ENCODE measurements around the gene SLC1A7. TPM values are rescaled to one million over a fixed set of nuclear protein-coding genes. Genes with fewer than 3 reads are reported as not detected.

SLC1A7 gene
- total and polyA plus RNA-seq, 2 experiments from 2014 or later: not detected

DNA sequence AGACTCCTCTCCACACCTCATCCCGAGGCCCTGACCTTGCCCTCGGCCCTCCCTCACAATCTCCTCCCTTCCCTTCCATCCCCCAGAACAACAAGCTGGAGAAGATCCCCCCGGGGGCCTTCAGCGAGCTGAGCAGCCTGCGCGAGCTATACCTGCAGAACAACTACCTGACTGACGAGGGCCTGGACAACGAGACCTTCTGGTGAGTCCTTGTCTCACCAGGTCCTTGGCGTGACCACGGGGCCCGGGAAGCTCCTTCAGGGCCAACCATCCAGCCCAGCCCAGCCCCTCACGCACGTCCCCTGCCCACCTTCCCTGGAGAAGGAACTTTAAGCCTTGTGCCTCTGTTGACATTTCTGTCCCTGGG lies 64.9 kb downstream of the SLC1A7 start (continued):
- TF ChIP-seq, protein P1, sequence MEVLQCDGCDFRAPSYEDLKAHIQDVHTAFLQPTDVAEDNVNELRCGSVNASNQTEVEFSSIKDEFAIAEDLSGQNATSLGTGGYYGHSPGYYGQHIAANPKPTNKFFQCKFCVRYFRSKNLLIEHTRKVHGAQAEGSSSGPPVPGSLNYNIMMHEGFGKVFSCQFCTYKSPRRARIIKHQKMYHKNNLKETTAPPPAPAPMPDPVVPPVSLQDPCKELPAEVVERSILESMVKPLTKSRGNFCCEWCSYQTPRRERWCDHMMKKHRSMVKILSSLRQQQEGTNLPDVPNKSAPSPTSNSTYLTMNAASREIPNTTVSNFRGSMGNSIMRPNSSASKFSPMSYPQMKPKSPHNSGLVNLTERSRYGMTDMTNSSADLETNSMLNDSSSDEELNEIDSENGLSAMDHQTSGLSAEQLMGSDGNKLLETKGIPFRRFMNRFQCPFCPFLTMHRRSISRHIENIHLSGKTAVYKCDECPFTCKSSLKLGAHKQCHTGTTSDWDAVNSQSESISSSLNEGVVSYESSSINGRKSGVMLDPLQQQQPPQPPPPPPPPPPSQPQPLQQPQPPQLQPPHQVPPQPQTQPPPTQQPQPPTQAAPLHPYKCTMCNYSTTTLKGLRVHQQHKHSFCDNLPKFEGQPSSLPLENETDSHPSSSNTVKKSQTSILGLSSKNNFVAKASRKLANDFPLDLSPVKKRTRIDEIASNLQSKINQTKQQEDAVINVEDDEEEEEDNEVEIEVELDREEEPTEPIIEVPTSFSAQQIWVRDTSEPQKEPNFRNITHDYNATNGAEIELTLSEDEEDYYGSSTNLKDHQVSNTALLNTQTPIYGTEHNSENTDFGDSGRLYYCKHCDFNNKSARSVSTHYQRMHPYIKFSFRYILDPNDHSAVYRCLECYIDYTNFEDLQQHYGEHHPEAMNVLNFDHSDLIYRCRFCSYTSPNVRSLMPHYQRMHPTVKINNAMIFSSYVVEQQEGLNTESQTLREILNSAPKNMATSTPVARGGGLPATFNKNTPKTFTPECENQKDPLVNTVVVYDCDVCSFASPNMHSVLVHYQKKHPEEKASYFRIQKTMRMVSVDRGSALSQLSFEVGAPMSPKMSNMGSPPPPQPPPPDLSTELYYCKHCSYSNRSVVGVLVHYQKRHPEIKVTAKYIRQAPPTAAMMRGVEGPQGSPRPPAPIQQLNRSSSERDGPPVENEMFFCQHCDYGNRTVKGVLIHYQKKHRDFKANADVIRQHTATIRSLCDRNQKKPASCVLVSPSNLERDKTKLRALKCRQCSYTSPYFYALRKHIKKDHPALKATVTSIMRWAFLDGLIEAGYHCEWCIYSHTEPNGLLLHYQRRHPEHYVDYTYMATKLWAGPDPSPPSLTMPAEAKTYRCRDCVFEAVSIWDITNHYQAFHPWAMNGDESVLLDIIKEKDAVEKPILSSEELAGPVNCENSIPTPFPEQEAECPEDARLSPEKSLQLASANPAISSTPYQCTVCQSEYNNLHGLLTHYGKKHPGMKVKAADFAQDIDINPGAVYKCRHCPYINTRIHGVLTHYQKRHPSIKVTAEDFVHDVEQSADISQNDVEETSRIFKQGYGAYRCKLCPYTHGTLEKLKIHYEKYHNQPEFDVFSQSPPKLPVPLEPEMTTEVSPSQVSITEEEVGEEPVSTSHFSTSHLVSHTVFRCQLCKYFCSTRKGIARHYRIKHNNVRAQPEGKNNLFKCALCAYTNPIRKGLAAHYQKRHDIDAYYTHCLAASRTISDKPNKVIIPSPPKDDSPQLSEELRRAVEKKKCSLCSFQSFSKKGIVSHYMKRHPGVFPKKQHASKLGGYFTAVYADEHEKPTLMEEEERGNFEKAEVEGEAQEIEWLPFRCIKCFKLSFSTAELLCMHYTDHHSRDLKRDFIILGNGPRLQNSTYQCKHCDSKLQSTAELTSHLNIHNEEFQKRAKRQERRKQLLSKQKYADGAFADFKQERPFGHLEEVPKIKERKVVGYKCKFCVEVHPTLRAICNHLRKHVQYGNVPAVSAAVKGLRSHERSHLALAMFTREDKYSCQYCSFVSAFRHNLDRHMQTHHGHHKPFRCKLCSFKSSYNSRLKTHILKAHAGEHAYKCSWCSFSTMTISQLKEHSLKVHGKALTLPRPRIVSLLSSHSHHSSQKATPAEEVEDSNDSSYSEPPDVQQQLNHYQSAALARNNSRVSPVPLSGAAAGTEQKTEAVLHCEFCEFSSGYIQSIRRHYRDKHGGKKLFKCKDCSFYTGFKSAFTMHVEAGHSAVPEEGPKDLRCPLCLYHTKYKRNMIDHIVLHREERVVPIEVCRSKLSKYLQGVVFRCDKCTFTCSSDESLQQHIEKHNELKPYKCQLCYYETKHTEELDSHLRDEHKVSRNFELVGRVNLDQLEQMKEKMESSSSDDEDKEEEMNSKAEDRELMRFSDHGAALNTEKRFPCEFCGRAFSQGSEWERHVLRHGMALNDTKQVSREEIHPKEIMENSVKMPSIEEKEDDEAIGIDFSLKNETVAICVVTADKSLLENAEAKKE (CRISPR knock-in tag; IDR thresholded peaks at IDR 0.05): no peak
- TF ChIP-seq EZH2phosphoT487 (IDR thresholded peaks at IDR 0.05; ENCODE audit: unreplicated experiment): no peak
- TF ChIP-seq, protein P2, sequence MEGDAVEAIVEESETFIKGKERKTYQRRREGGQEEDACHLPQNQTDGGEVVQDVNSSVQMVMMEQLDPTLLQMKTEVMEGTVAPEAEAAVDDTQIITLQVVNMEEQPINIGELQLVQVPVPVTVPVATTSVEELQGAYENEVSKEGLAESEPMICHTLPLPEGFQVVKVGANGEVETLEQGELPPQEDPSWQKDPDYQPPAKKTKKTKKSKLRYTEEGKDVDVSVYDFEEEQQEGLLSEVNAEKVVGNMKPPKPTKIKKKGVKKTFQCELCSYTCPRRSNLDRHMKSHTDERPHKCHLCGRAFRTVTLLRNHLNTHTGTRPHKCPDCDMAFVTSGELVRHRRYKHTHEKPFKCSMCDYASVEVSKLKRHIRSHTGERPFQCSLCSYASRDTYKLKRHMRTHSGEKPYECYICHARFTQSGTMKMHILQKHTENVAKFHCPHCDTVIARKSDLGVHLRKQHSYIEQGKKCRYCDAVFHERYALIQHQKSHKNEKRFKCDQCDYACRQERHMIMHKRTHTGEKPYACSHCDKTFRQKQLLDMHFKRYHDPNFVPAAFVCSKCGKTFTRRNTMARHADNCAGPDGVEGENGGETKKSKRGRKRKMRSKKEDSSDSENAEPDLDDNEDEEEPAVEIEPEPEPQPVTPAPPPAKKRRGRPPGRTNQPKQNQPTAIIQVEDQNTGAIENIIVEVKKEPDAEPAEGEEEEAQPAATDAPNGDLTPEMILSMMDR (conservative IDR thresholded peaks at IDR 0.05; ENCODE audit: low read depth in 2 of 2): no peak
- TF ChIP-seq STAT1 (IDR thresholded peaks at IDR 0.05; ENCODE audit: unreplicated experiment): no peak

DNA sequence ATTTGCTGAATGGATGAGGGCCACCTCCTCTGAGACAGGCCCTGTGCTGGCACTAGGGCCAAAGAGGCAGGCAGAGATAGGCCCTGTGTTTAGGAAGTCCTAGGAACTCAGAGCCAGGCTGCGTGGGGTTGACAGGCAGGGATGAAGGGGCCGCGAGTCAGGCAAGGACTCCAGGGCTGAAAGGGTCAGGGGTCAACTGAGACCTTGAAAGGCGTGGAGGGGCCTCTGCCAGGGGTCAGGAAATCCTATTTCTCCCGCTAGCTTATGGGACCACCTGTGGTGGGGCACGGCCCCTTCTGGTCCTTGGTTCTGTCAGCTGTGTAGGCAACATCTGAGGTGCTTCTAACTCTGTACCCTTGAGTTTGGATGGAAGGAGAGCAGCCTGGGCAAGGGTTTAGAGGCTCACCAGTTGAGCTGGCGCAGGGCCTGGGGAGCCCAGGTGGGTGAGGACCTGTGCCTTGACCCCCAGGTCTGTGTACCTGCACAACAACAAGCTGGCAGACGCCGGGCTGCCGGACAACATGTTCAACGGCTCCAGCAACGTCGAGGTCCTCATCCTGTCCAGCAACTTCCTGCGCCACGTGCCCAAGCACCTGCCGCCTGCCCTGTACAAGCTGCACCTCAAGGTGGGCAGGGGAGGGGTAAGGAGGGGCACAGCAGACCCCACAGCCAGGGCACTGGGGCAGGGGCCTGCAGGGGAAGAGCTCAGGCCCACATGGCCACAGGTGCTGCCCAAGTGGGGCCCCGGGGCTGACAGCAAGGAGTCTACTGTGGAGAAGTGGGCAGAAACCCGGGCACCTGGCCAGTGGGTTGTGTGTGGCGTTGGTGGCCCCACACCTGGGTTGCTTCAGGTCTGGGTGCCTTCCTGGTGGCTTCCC lies 65.5 kb downstream of the SLC1A7 start:
- DNase-seq (ENCODE audit: low spot score) (no peak), ATAC-seq (no peak)
- Histone ChIP-seq H3K27me3 (ENCODE audit: insufficient read depth) (no peaks in the 10 kb centered on the region), H3K4me1 (ENCODE audit: insufficient read depth) (no peaks in the 10 kb centered on the region), H4K20me1 (replicated peaks; ENCODE audit: insufficient read depth) (no peaks in the 10 kb centered on the region), H3K36me3 (ENCODE audit: insufficient read depth) (no peaks in the 10 kb centered on the region), H3K4me3 (no peak overlapping the region), H3K79me2 (replicated peaks; ENCODE audit: insufficient read depth) (no peaks in the 10 kb centered on the region), H3K9me2 (ENCODE audit: insufficient read depth) (no peaks in the 10 kb centered on the region), H3F3A (replicated peaks; ENCODE audit: low read depth) (no peaks in the 10 kb centered on the region), H3K4me2 (no peak overlapping the region), H2AFZ (no peak overlapping the region), H3K27ac (ENCODE audit: low read depth) (no peak overlapping the region)
- H3K27me3 Mint-ChIP-seq (ENCODE audit: insufficient read depth, low read depth, poor library complexity): peaks cover 7% of the 10 kb centered on the region
- H3K9me3 Mint-ChIP-seq: no peaks in the 10 kb centered on the region; the same call in 2 of the 3 replicates
- peaks cover 8% of the 10 kb centered on the region for H3K4me1 Mint-ChIP-seq
- no peak overlapping the region for H3K4me3 Mint-ChIP-seq
- H3K27ac Mint-ChIP-seq: no peak overlapping the region
- H3K36me3 Mint-ChIP-seq (ENCODE audit: low read depth): no peaks in the 10 kb centered on the region
- TF ChIP-seq CREB1 (CRISPR knock-in tag; IDR thresholded peaks at IDR 0.05; ENCODE audit: low read depth) (no peak), EZH2phosphoT487 (IDR thresholded peaks at IDR 0.05; ENCODE audit: unreplicated experiment) (no peak), ZNF114 (CRISPR knock-in tag; IDR thresholded peaks at IDR 0.05) (no peak), EZH2 (IDR thresholded peaks at IDR 0.05; ENCODE audit: low read depth, unreplicated experiment) (no peak), STAT1 (IDR thresholded peaks at IDR 0.05; ENCODE audit: unreplicated experiment) (no peak)
- TF ChIP-seq, protein P3, sequence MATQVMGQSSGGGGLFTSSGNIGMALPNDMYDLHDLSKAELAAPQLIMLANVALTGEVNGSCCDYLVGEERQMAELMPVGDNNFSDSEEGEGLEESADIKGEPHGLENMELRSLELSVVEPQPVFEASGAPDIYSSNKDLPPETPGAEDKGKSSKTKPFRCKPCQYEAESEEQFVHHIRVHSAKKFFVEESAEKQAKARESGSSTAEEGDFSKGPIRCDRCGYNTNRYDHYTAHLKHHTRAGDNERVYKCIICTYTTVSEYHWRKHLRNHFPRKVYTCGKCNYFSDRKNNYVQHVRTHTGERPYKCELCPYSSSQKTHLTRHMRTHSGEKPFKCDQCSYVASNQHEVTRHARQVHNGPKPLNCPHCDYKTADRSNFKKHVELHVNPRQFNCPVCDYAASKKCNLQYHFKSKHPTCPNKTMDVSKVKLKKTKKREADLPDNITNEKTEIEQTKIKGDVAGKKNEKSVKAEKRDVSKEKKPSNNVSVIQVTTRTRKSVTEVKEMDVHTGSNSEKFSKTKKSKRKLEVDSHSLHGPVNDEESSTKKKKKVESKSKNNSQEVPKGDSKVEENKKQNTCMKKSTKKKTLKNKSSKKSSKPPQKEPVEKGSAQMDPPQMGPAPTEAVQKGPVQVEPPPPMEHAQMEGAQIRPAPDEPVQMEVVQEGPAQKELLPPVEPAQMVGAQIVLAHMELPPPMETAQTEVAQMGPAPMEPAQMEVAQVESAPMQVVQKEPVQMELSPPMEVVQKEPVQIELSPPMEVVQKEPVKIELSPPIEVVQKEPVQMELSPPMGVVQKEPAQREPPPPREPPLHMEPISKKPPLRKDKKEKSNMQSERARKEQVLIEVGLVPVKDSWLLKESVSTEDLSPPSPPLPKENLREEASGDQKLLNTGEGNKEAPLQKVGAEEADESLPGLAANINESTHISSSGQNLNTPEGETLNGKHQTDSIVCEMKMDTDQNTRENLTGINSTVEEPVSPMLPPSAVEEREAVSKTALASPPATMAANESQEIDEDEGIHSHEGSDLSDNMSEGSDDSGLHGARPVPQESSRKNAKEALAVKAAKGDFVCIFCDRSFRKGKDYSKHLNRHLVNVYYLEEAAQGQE (IDR thresholded peaks at IDR 0.05; ENCODE audit: unreplicated experiment): no peak
